ENCODE measurements around the gene C19orf44. TPM values are rescaled to one million over a fixed set of nuclear protein-coding genes. Genes with fewer than 3 reads are reported as not detected.
A peak's percentile ranks its signal among the peaks of the same experiment; 100 is the strongest.

C19orf44 gene
- total RNA-seq, 2 experiments from 2014 or later, result 0.78 to 1.0 TPM

DNA sequence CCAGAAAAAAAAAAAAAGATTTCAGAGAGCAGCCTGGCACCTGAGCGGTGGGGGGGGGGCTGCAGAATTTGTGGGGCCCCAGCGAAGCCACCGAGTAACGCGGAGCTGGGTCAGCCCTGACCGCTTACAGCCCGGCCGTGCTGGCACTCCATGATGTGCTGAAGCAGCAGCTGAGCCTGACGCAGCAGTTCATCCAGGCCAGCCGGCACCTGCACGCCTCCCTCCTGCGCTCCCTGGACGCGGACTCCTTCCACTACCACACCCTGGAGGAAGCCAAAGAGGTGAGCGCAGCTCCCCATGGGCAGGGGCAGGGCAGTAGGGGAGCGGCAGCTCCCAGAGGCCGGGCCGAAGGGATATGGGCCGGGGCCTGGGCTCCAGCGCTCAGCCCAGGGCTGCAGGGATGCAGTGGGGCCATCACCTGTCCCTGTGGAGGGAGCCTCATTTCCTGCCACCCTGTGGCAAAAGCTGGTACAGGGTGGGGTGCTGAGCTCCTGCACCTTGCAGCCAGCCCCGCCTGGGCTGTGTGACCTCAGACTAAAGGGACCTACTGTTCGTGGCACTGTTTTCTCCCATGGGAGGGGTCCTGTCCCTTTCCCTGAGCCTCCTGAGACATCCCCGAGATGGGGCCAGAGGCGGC is 18.3 kb downstream of the C19orf44 start:
- CTCF ChIA-PET, result no interaction called here
- TF ChIP-seq, protein P1, sequence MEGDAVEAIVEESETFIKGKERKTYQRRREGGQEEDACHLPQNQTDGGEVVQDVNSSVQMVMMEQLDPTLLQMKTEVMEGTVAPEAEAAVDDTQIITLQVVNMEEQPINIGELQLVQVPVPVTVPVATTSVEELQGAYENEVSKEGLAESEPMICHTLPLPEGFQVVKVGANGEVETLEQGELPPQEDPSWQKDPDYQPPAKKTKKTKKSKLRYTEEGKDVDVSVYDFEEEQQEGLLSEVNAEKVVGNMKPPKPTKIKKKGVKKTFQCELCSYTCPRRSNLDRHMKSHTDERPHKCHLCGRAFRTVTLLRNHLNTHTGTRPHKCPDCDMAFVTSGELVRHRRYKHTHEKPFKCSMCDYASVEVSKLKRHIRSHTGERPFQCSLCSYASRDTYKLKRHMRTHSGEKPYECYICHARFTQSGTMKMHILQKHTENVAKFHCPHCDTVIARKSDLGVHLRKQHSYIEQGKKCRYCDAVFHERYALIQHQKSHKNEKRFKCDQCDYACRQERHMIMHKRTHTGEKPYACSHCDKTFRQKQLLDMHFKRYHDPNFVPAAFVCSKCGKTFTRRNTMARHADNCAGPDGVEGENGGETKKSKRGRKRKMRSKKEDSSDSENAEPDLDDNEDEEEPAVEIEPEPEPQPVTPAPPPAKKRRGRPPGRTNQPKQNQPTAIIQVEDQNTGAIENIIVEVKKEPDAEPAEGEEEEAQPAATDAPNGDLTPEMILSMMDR (IDR thresholded peaks at IDR 0.05), result no peak
- H3K4me1 Mint-ChIP-seq (ENCODE audit: low read depth), result no peaks in the 10 kb centered on the region

DNA sequence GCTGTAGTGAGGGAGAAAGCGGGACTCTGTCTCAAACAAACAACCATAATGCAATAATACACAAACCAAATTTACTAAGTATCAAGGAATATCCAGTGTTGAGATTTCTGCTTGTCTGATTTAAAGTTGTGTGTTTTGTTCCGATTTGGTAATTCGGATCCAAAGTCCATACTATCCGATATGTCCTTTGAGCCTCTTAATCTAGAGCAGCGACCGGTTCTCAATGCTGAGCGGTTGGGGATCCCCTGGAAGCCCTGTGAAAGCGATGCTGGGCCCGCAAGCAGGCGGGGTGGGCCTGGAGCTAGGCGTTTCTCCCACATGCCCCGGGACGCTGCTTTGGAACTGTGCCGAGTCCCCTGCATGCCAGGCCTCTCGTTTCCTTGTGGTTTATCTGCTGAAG is 20.2 kb downstream of the C19orf44 start:
- Mint-ChIP-seq H3K4me3 (no peak overlapping the region), H3K36me3 (ENCODE audit: low read depth) (peaks cover 44% of the 10 kb centered on the region), H3K9me3 (no peaks in the 10 kb centered on the region), H3K27me3 (no peaks in the 10 kb centered on the region), H3K4me1 (ENCODE audit: low read depth) (no peaks in the 10 kb centered on the region), H3K27ac (no peak overlapping the region)
- peaks cover 41% of the 10 kb centered on the region for H3K36me3 ChIP-seq (ENCODE audit: insufficient read depth, low read length)
- ChIA-PET POLR2A (no interaction called here), CTCF (no interaction called here)
- DNase-seq (no peak), ATAC-seq (ENCODE audit: poor library complexity) (no peak)
- no peaks in the 10 kb centered on the region for H3K27me3 ChIP-seq (ENCODE audit: control insufficient read depth in 1 of 2, insufficient read depth in 2 of 2, low read length in 2 of 2)
- H3K4me3 ChIP-seq (ENCODE audit: low read length), result no peak overlapping the region
- no peaks in the 10 kb centered on the region for H3K9me3 ChIP-seq (ENCODE audit: control insufficient read depth in 1 of 2, insufficient read depth in 1 of 2, low read length in 2 of 2)
- H3K27ac ChIP-seq (ENCODE audit: low read depth in 1 of 2, low read length in 2 of 2), result no peak overlapping the region
- intact Hi-C loops (cut with DNase I, micrococcal nuclease), result no loop called here
- H3K4me1 ChIP-seq (ENCODE audit: insufficient read depth, low read length), result peaks cover 10% of the 10 kb centered on the region
- TF ChIP-seq, protein P1 (IDR thresholded peaks at IDR 0.05), result no peak

More for the DNA sequence above, 18.3 kb downstream of the C19orf44 start:
- no peak overlapping the region for H3K4me3 ChIP-seq (ENCODE audit: low read length)
- intact Hi-C loops (cut with DNase I, micrococcal nuclease), result no loop called here
- H3K27me3 Mint-ChIP-seq, result no peaks in the 10 kb centered on the region
- peaks cover 10% of the 10 kb centered on the region for H3K4me1 ChIP-seq (ENCODE audit: insufficient read depth, low read length)
- H3K9me3 Mint-ChIP-seq, result no peaks in the 10 kb centered on the region
- no peak overlapping the region for H3K4me3 Mint-ChIP-seq
- H3K9me3 ChIP-seq (ENCODE audit: control insufficient read depth in 1 of 2, insufficient read depth in 1 of 2, low read length in 2 of 2), result no peaks in the 10 kb centered on the region
- peaks cover 26% of the 10 kb centered on the region for H3K36me3 Mint-ChIP-seq (ENCODE audit: low read depth)
- no peak overlapping the region for H3K27ac ChIP-seq (ENCODE audit: low read depth in 1 of 2, low read length in 2 of 2)
- POLR2A ChIA-PET, result no interaction called here
- H3K27ac Mint-ChIP-seq, result no peak overlapping the region
- H3K27me3 ChIP-seq (ENCODE audit: control insufficient read depth in 1 of 2, insufficient read depth in 2 of 2, low read length in 2 of 2), result no peaks in the 10 kb centered on the region
- H3K36me3 ChIP-seq (ENCODE audit: insufficient read depth, low read length), result peaks cover 26% of the 10 kb centered on the region
- ATAC-seq (ENCODE audit: poor library complexity) (no peak), DNase-seq (no peak)

DNA sequence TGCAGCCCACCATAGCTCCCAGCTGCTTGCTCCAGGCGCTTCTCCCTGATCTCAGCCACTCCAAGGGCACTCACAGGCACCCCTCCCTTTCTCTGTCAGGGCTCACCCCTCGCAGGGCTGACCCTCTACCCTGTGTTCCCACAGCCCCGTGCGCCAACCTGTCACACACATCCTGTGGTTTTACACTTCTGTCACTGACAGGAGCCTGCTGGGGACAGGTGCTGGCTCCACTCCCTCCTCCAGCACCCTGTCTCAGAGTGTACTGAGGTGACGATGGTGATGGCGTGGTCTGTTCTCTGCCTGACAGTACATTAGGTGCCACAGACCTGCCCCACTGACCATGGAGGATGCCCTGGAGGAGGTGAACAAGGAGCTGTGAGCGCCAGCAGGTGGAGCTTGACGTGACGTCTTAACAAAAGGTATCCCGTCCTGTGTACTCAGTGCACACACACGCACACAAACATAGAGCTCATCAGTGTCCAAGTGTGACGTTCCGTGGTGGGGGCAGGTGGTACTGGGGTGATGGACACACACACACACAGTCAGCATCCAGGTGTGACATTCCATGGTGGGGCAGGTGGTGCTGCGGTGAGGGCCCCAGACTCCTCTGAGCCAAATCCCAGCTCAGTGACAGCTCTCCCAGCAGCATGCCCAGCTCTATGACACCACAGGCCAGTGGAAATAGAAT is 20.9 kb downstream of the C19orf44 start:
- H3K4me1 Mint-ChIP-seq (ENCODE audit: low read depth), result no peaks in the 10 kb centered on the region
- Histone ChIP-seq H3K27me3 (ENCODE audit: control insufficient read depth in 1 of 2, insufficient read depth in 2 of 2, low read length in 2 of 2) (no peaks in the 10 kb centered on the region), H3K36me3 (ENCODE audit: insufficient read depth, low read length) (peaks cover 47% of the 10 kb centered on the region), H3K27ac (ENCODE audit: low read depth in 1 of 2, low read length in 2 of 2) (no peak overlapping the region), H3K4me3 (ENCODE audit: low read length) (no peak overlapping the region), H3K9me3 (ENCODE audit: control insufficient read depth in 1 of 2, insufficient read depth in 1 of 2, low read length in 2 of 2) (no peaks in the 10 kb centered on the region), H3K4me1 (ENCODE audit: insufficient read depth, low read length) (peaks cover 10% of the 10 kb centered on the region)
- ATAC-seq (ENCODE audit: poor library complexity) (no peak), DNase-seq (peak in 1 of 14 experiments; percentile 32)
- CTCF ChIA-PET, result interaction anchor here (0.6 to 0.9 kb wide), 2 partner anchors 111 to 1425 kb away, joined by 3 read pairs; partner anchors contain the start of gene MED26
- H3K36me3 Mint-ChIP-seq (ENCODE audit: low read depth), result peaks cover 47% of the 10 kb centered on the region
- H3K9me3 Mint-ChIP-seq, result no peaks in the 10 kb centered on the region
- POLR2A ChIA-PET, result interaction anchor here (0.7 to 1.0 kb wide), 2 partner anchors 71 to 160 kb away, joined by 3 read pairs; no protein-coding TSS in a partner anchor
- H3K27ac Mint-ChIP-seq, result no peak overlapping the region
- H3K27me3 Mint-ChIP-seq, result no peaks in the 10 kb centered on the region
- intact Hi-C loops (cut with DNase I, micrococcal nuclease), result no loop called here
- no peak overlapping the region for H3K4me3 Mint-ChIP-seq
- TF ChIP-seq, protein P1 (IDR thresholded peaks at IDR 0.05), result no peak
